Nephron progenitor cell (in vitro differentiated cells): Measurements from ENCODE around the gene LRRC34.

Source experiments
- DNase-seq: peaks from one replicate; pipeline ENCODE4 v3.0.0; 2021
- H3K27ac Mint-ChIP-seq: 2 replicates; pipeline ENCODE4 v1.8.0; 2021; ENCODE audit warnings: mild to moderate bottlenecking, moderate library complexity, mixed read lengths
- H3K27me3 Mint-ChIP-seq: 2 replicates; pipeline ENCODE4 v1.8.0; 2021; ENCODE audit warnings: mild to moderate bottlenecking, low read depth, mixed read lengths; ENCODE audit not compliant: poor library complexity
- H3K36me3 Mint-ChIP-seq: 2 replicates; pipeline ENCODE4 v1.8.0; 2021; ENCODE audit warnings: low read depth, mixed read lengths
- H3K4me1 Mint-ChIP-seq: 2 replicates; pipeline ENCODE4 v1.8.0; 2021; ENCODE audit warnings: mixed read lengths
- H3K4me3 Mint-ChIP-seq: 2 replicates; pipeline ENCODE4 v1.8.0; 2021; ENCODE audit warnings: mild to moderate bottlenecking, moderate library complexity, mixed read lengths
- H3K9me3 Mint-ChIP-seq: 2 replicates; pipeline ENCODE4 v1.8.0; 2021; ENCODE audit warnings: mild to moderate bottlenecking, moderate library complexity, mixed read lengths
- TF ChIP-seq, protein P1 (sequence below): fragments of 200-600 bp; sonication (generic); IDR thresholded peaks from 2 replicates; pipeline ENCODE4 v1.5.0; 2021; ENCODE audit warnings: antibody characterized with exemption

LRRC34 gene

DNA sequence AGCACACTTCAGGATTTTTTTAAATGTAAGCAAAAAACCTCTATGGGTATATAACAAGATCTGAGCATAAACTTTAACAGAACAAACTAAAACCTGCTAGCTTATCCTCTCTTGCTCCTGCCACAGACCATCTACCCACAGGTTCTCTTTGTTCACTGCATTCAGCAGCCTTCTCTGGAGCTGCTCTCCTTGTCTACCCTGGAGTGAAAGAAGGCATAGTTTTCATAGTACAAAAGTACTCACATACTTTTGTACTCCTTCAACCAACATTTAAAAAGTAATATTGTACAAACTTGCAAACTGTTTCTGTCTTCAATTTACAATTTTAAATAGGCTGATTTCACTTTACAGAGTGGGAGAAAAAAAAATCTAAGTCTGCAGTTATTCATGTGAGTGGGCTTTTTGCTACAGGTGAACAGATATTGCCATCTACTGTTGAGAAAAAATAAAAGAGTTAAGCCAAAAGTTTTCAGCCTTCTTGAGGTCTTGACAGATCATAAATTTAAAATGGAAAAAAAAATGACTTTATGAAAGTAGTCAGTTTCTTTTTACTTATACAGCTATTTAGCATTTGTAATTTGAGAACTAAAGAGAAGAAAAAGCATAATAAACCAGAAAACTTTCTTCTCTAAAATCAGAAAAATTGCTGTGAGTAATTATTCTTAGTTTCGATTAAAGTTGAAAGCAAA, 68.2 kb downstream of the LRRC34 start:
- peaks cover 17% of the 10 kb centered on the region for H3K27me3 Mint-ChIP-seq
- no peaks in the 10 kb centered on the region for H3K9me3 Mint-ChIP-seq
- no peak for DNase-seq
- no peak overlapping the region for H3K4me3 Mint-ChIP-seq
- TF ChIP-seq, protein P1, sequence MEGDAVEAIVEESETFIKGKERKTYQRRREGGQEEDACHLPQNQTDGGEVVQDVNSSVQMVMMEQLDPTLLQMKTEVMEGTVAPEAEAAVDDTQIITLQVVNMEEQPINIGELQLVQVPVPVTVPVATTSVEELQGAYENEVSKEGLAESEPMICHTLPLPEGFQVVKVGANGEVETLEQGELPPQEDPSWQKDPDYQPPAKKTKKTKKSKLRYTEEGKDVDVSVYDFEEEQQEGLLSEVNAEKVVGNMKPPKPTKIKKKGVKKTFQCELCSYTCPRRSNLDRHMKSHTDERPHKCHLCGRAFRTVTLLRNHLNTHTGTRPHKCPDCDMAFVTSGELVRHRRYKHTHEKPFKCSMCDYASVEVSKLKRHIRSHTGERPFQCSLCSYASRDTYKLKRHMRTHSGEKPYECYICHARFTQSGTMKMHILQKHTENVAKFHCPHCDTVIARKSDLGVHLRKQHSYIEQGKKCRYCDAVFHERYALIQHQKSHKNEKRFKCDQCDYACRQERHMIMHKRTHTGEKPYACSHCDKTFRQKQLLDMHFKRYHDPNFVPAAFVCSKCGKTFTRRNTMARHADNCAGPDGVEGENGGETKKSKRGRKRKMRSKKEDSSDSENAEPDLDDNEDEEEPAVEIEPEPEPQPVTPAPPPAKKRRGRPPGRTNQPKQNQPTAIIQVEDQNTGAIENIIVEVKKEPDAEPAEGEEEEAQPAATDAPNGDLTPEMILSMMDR: peak; percentile 35
- H3K4me1 Mint-ChIP-seq: peaks cover 7% of the 10 kb centered on the region
- H3K36me3 Mint-ChIP-seq: no peaks in the 10 kb centered on the region
- peak overlapping the region; percentile 57 for H3K27ac Mint-ChIP-seq
